ENCODE data around the gene SLCO3A1.
A peak's percentile ranks its signal among the peaks of the same experiment; 100 is the strongest.

SLCO3A1 gene

GRCh38 chr15:91853511-91853947, at the start of gene SLCO3A1:
Gene SLCO3A1, plus strand, starts transcription at chr15:91853708.
- DNase-seq, result peak; percentile 81 to 84

DNA sequence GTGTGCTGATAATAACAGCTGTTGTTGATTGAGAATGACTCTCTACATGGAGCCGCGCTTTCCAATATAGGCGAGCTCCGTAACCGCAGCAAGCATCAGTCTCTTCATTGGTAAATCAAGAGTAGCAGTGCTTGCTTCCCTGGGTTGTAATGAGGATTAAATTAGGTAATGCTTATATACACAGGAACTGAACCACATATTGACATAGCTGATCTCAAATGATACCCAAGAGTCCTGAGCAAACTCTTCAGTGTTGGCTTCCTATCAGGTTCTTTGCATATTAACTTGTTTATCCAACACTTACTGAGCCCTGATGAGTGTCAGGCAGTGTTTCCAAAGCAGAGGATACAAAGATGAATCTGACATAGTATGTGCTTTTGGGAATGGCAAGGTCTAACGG, 46.4 kb upstream of the SLCO3A1 start:
- DNase-seq, result no peak

- DNase-seq, result no peak
Observed at GRCh38 chr15:91813924-91814323, 39.6 kb upstream of the SLCO3A1 start.

DNA sequence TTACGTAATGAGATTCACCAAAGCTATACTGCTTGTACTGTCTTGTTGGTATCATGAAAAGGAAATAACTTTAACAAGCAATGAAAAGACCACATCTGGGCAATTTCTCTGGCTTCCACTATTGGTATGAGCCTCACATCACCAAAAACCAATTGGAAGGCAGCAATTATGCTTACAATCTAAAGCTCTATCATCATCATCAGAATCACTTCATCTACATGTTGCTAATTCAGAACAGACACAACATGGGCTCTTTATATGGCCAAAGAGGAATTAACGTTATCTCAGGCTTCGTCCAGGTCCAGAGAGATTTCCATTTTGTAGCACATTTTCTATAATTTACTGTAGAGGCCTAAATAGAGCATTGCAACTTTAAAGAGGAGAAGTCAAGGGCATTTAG, 36.6 kb upstream of the SLCO3A1 start:
- no peak for DNase-seq

DNA sequence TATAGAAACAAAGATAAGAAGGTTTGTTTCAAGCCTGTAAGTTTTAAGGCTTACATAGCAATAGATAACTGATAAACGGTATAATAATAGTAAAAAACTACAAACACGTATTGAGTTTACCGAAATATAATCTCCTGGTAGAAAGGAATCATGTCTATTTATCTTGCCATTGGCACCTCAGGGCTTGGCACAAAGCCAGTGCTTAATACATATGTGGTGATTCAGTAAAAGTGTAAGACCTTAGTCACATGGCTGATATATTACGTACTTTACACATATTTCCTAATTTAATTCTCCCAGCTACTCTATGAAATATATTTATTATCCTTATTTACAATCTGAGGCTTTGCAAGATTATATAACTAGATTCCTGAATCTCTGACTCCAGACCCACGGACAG, 32.0 kb upstream of the SLCO3A1 start:
- DNase-seq, result no peak

- no peak for DNase-seq
Observed at GRCh38 chr15:91824256-91824655, 29.3 kb upstream of the SLCO3A1 start.

- DNase-seq, result no peak
Observed at GRCh38 chr15:91826443-91826842, 27.1 kb upstream of the SLCO3A1 start.

GRCh38 chr15:91833056-91833455, 20.5 kb upstream of the SLCO3A1 start:
- no peak for DNase-seq

DNA sequence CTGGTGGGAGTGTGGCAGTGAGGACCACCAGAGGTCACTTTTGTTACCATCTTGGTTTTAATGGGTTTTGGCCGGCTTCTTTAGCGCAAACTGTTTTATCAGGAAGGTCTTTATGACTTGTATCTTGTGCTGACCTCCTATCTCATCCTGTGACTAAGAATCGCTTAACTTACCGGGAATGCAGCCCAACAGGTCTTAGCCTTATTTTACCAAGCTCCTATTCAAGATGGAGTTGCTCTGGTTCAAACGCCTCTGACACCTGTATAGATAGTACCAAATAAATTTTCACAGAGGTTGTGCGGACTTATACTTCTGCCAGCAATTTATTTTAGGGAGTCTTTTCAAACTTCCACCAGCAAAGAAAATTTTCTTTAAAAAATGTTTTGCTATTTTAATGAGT, 13.6 kb upstream of the SLCO3A1 start:
- no peak for DNase-seq

DNA sequence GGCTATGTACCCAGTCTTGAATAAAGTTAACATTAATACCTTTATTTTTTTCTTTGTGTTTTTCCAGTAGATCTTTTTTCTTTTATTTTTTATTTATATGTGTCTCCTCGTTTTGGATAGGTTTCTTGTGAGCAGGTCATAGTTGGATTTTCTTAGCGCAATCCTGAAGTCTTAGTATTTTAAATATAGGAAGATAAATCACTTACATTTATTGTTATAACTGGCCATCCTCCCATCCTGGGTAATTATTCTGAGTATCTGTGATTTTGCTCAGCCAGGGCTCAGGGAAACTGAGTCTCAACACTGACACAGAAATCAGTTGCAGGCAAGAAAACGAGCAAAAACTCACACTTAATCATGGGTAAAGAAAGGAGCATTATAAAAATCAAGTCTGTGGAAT, 11.6 kb upstream of the SLCO3A1 start:
- DNase-seq, result no peak

GRCh38 chr15:91844341-91844740, 9.2 kb upstream of the SLCO3A1 start:
- no peak for DNase-seq

GRCh38 chr15:91844928-91845327, 8.6 kb upstream of the SLCO3A1 start:
- no peak for DNase-seq

GRCh38 chr15:91845720-91846119, 7.8 kb upstream of the SLCO3A1 start:
- DNase-seq, result no peak

DNA sequence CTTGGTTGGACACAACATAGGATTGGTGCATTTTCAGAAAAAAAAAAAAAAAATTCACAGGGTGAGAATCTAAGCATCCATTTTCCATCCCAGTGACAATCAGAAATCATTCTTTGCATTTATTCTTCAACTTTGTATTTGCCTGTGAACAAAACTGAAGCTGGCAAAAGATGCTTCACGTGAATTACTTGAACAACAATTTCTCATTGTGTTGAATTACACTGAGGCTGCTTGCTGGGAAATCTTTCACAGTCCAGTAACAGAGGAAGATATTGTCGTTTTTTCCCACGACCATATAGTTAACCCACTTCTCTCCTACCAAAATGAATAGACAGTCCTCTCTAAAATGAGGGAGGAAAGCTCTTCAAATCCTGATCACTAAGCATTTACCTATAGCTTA, 4.3 kb upstream of the SLCO3A1 start:
- no peak for DNase-seq

GRCh38 chr15:91849749-91850161, 3.8 kb upstream of the SLCO3A1 start:
- DNase-seq, result peak in 1 of 2 donors; percentile 74

DNA sequence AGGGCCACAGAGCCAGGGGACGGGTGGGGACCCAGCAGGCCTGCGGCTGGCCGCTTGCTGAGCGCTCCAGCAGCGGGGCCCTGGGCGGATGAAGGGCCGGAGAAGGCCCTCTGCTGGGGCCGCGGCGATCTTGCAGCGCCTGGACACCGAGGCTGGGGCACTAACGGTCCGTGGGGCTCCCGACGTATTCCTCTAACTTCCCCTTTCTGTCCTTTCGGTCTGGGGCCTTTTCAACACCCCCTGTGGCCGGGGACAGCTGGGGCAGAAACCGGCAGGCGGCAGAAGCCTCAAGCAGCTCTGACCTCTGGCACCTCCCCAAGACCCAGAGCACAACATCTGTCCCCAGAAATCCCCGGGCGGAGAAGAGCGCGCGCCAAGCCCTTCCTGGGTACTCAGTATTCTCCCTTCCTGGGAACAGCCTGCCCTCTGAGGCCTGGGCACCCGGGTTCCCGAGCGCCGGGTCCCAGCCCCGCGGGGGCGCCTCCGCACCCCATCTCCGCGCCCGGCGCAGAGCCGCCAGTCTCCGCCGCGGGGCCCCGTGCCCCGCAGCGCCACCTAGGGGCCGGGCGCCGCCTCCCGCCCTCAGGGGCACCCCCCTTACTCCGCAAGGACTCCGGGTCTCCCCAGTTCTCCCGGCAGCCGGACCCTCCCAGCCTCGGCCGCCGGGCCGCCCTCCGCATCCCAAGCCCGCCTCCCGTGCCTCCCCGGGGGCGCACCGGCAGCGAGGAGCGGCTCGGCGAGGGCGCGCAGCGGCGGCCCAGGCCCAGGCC, 582 bp upstream of the SLCO3A1 start:
- peak; percentile 84 to 85 for DNase-seq

- peak; percentile 43 to 49 for DNase-seq
Observed at GRCh38 chr15:91853948-91854638, 585 bp downstream of the SLCO3A1 start.

- DNase-seq, result peak; percentile 65 to 74
Observed at GRCh38 chr15:91854639-91854990, 1.1 kb downstream of the SLCO3A1 start.

DNA sequence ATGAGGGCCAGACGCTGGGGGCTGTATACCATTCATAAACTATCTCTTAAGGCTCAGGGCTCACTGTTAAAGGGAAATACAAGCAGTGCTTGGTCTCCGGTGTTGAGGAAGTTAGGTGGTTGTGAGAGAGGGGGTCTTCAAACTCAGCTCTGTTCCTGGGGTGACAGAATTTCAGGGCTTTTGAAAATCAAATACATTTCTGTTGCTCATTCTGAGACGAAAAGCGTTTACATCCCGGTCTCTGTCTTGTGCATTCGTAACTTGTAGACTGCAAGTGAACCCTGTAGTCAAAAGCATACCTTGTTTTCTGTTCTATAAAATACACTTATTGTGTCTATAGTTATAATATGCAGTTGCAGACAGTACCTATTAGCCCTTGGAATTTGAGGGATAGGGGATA, 1.7 kb downstream of the SLCO3A1 start:
- DNase-seq, result peak in 1 of 2 donors; percentile 11

DNA sequence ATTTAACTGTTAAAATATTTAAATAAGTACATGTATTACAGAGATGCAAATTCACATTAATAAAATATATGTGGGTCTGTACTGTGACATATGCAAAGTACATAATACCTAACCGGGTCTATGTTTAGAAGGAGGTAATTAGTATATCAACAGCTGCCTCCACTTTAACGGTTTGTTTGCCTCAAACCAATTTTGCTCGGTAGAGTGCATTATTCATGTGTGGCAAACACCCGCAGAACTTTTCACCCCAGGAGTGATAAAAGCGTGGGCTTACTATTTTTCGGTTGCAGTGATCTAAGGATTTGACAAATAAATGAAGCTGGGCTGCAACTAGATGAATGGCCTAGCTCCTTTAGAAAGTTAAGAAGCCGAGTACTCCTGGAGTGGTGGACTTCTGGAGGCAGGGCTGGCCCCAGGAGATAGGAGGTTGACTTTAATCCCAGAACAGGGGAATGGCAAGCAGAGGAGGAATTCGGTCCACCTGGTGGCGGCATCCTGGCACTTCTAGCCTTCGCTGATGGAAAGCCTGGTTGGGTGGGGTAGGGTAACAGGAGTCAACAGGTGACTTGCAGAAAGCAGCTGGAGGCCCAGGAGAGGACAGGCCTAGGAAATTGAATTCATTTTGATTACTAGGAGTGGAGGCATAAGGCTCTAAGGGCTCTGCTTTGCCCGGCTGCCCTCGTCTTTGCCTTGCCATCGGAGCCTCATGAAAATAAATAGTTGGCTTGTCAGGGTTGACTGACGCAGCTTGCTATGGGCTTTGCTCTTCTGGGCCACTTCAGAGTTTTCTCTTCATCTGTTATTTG, 2.4 kb downstream of the SLCO3A1 start:
- DNase-seq, result peak in 1 of 2 donors; percentile 39

- DNase-seq, result peak in 1 of 2 donors; percentile 44
Observed at GRCh38 chr15:91857224-91857585, 3.7 kb downstream of the SLCO3A1 start.

- DNase-seq, result peak; percentile 77 to 93
Observed at GRCh38 chr15:91857772-91858171, 4.3 kb downstream of the SLCO3A1 start.

GRCh38 chr15:91860498-91860897, 7.0 kb downstream of the SLCO3A1 start:
- DNase-seq, result no peak

DNA sequence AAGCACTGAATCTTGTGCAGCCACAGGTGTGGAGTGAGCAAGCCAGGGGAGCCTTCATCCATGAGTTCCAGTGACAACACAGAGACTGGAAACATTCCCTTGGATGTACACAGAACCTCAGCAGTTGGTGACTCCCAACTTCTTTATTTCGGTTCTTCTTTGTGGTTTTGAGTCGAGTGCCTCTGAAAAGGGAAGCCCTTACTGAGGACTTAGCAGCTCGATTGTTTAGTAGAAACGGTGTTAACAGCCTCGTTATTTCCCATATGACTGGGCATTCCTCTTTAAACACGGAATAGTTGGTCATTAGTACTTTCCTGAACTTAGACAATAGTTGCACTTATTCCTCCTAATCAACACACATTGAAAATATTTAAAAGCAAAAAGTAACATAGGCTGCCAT, 7.7 kb downstream of the SLCO3A1 start:
- DNase-seq, result peak; percentile 27 to 61

All from CD4-positive, alpha-beta T cell treated with Interleukin-4 for 1 hour (primary cell).